IPS-15b (cell line): ENCODE results near the gene LMF1.

ENCODE experiments used
- H3K27me3 ChIP-seq: one replicate; pipeline ENCODE4 v1.6.1; 2013; ENCODE audit warnings: low read length; ENCODE audit not compliant: control insufficient read depth, insufficient read depth
- H3K36me3 ChIP-seq: one replicate; pipeline ENCODE4 v1.6.1; 2013; ENCODE audit warnings: low read length; ENCODE audit not compliant: control insufficient read depth, insufficient read depth
- H3K4me1 ChIP-seq: one replicate; pipeline ENCODE4 v1.6.1; 2013; ENCODE audit warnings: mild to moderate bottlenecking, low read length; ENCODE audit not compliant: control insufficient read depth, insufficient read depth
- H3K4me3 ChIP-seq: one replicate; pipeline ENCODE4 v1.5.1; 2013; ENCODE audit warnings: low read depth, low read length
- H3K9ac ChIP-seq: one replicate; pipeline ENCODE4 v1.6.1; 2013; ENCODE audit warnings: low read depth, mild to moderate bottlenecking, low read length
- H3K9me3 ChIP-seq: one replicate; pipeline ENCODE4 v1.6.1; 2013; ENCODE audit warnings: mild to moderate bottlenecking, low read length; ENCODE audit not compliant: control insufficient read depth, insufficient read depth

LMF1 gene

GRCh38 chr16:928526-928925, 42.3 kb downstream of the LMF1 start:
- Histone ChIP-seq H3K27me3 (no peaks in the 10 kb centered on the region), H3K9ac (no peak overlapping the region), H3K9me3 (peaks cover 7% of the 10 kb centered on the region), H3K4me1 (no peaks in the 10 kb centered on the region), H3K4me3 (no peak overlapping the region), H3K36me3 (no peaks in the 10 kb centered on the region)

DNA sequence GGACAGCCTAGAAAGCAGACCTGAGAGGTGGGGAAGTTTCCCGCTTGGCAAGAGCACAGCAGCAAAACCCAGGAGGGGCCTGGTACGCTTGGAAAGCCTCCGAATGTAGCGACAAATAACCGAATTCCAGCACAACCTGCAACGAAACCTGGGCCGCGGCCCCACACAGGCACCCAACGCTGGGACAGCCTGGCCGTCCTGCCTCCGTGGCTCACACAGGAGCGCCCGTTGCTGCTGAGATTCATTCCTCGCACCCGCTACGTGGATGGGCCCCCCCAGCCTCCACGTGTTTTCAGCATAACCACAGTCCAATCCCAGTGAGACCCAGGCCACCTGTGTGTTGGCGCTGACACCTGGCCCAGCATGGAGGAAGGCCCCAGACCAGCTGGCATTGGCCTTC, 42.9 kb downstream of the LMF1 start:
- Histone ChIP-seq H3K27me3 (no peaks in the 10 kb centered on the region), H3K4me3 (no peak overlapping the region), H3K4me1 (no peaks in the 10 kb centered on the region), H3K9me3 (peaks cover 7% of the 10 kb centered on the region), H3K9ac (no peak overlapping the region), H3K36me3 (no peaks in the 10 kb centered on the region)

DNA sequence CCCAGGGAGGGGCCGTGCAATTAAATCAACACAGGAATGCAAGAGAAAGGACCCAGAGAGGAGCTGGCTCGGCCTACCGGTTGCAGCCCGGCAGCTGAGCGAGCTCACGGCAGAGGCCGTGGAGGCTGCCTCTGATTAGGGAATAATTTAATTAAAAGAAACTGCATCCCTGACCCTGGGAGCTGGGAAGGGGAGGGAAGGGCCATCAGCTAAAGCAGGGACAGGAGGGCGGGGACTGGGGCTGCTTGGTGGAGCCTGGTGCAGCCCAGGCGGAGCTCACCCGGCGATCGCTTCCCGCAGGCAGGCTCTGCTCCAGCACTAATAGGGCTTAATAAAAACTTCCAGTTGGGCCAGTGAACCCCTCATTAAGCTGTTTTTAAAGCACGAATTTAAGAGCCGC, 43.4 kb downstream of the LMF1 start:
- H3K9ac ChIP-seq = no peak overlapping the region
- H3K27me3 ChIP-seq = no peaks in the 10 kb centered on the region
- no peak overlapping the region for H3K4me3 ChIP-seq
- peaks cover 7% of the 10 kb centered on the region for H3K9me3 ChIP-seq
- no peaks in the 10 kb centered on the region for H3K4me1 ChIP-seq
- H3K36me3 ChIP-seq = no peaks in the 10 kb centered on the region

- Histone ChIP-seq H3K36me3 (no peaks in the 10 kb centered on the region), H3K27me3 (no peaks in the 10 kb centered on the region), H3K4me1 (no peaks in the 10 kb centered on the region), H3K9ac (no peak overlapping the region), H3K9me3 (peaks cover 7% of the 10 kb centered on the region), H3K4me3 (no peak overlapping the region)
Measured at GRCh38 chr16:926715-927114, 44.1 kb downstream of the LMF1 start.

GRCh38 chr16:924806-925205, 46.0 kb downstream of the LMF1 start:
- H3K9me3 ChIP-seq = peaks cover 7% of the 10 kb centered on the region
- H3K27me3 ChIP-seq = no peaks in the 10 kb centered on the region

DNA sequence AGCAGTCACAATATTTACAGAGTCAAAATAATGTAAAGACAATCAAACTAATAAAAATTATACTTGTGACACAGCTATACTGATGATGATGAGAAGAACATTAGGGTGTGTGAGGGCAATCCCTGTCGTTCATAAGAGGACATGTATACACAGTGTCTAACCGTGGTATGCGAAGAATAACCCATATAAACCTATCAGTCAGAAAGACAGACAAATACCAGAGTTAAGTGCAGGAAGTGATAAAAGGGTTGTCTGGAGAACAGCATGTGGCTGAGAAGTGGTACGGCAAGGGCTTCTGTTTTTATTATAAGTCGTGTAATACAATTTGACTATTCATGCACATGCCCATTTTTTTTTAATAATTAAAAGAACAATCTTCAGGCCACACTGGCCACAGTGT, 46.7 kb downstream of the LMF1 start:
- H3K4me1 ChIP-seq = no peaks in the 10 kb centered on the region
- H3K4me3 ChIP-seq = no peak overlapping the region
- H3K36me3 ChIP-seq = no peaks in the 10 kb centered on the region
- H3K9me3 ChIP-seq = peaks cover 7% of the 10 kb centered on the region
- H3K9ac ChIP-seq = no peak overlapping the region
- no peaks in the 10 kb centered on the region for H3K27me3 ChIP-seq

More at GRCh38 chr16:924806-925205, 46.0 kb downstream of the LMF1 start:
- Histone ChIP-seq H3K4me1 (no peaks in the 10 kb centered on the region), H3K4me3 (no peak overlapping the region), H3K36me3 (no peaks in the 10 kb centered on the region), H3K9ac (no peak overlapping the region)

GRCh38 chr16:923184-923583, 47.6 kb downstream of the LMF1 start:
- H3K4me1 ChIP-seq = no peaks in the 10 kb centered on the region
- H3K4me3 ChIP-seq = no peak overlapping the region
- H3K9ac ChIP-seq = no peak overlapping the region
- H3K9me3 ChIP-seq = peaks cover 7% of the 10 kb centered on the region
- no peaks in the 10 kb centered on the region for H3K27me3 ChIP-seq
- H3K36me3 ChIP-seq = no peaks in the 10 kb centered on the region

- H3K9ac ChIP-seq = no peak overlapping the region
- H3K27me3 ChIP-seq = no peaks in the 10 kb centered on the region
- no peaks in the 10 kb centered on the region for H3K36me3 ChIP-seq
- H3K4me1 ChIP-seq = no peaks in the 10 kb centered on the region
- no peak overlapping the region for H3K4me3 ChIP-seq
- peaks cover 7% of the 10 kb centered on the region for H3K9me3 ChIP-seq
Measured at GRCh38 chr16:922051-922450, 48.7 kb downstream of the LMF1 start.

DNA sequence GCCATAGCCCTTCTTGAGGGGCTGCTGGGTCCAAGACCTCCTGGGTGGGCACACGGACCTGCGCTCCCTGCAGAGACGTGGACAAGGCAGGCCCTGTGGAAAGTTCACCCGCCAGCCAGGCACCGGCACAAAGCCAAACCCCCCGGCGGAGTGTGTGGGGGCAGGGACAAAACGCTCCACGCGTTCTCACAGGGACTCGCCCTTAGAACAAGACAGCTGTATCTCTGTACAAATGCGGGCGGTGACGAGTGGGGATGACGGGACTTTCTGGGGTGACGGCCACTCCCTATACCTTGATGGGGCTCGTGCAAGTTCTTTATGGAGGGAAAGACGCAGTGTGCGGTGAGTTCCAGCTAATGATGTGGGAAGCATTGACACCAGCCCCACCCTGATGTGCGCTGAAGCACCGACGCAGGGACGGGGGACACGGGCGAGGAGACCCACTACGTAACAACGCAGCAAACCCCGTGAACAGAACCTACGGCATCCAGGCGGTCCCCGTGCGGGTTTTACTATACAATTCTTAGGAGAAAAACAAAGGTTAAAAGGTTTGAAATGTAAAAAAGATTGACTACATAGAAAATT, 49.4 kb downstream of the LMF1 start:
- Histone ChIP-seq H3K4me1 (no peaks in the 10 kb centered on the region), H3K9me3 (peaks cover 4% of the 10 kb centered on the region), H3K36me3 (no peaks in the 10 kb centered on the region), H3K9ac (no peak overlapping the region), H3K27me3 (no peaks in the 10 kb centered on the region), H3K4me3 (no peak overlapping the region)

- Histone ChIP-seq H3K36me3 (no peaks in the 10 kb centered on the region), H3K9ac (no peak overlapping the region), H3K4me1 (no peaks in the 10 kb centered on the region), H3K27me3 (no peaks in the 10 kb centered on the region), H3K4me3 (no peak overlapping the region), H3K9me3 (no peaks in the 10 kb centered on the region)
Measured at GRCh38 chr16:920717-921116, 50.1 kb downstream of the LMF1 start.

DNA sequence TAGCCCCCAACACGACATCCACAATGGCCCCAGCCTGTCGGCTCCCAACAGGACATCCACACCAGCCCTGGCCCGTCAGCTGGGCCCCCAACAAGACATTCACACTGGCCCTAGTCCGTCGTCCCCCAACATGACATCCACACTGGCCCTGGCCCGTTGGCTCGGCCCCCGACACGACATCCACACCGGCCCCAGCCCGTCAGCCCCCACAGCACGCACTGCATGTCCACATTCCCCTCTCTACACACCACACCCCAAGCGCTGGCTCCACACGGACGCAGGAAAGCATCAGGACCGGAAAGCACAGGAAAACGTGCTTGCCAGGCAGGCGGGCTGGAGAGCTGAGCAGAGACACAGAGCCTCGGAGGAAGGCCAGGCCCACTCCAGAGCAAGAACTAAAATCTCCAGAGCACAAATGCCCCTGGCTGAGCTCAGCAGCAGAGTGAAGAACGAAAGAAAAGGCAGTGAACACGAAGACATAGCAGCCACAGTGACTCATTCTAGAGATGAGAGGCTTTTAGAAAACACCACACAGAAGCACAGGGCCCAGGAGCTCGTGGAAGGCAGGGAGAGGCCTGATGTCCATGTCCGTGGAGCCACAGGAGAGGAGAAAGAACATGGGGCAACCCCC, 50.6 kb downstream of the LMF1 start:
- H3K9ac ChIP-seq = no peak overlapping the region
- no peak overlapping the region for H3K4me3 ChIP-seq
- no peaks in the 10 kb centered on the region for H3K36me3 ChIP-seq
- H3K27me3 ChIP-seq = no peaks in the 10 kb centered on the region
- no peaks in the 10 kb centered on the region for H3K9me3 ChIP-seq
- H3K4me1 ChIP-seq = no peaks in the 10 kb centered on the region

GRCh38 chr16:919658-920050, 51.1 kb downstream of the LMF1 start:
- Histone ChIP-seq H3K9me3 (no peaks in the 10 kb centered on the region), H3K9ac (no peak overlapping the region), H3K4me1 (no peaks in the 10 kb centered on the region), H3K4me3 (no peak overlapping the region), H3K36me3 (no peaks in the 10 kb centered on the region), H3K27me3 (no peaks in the 10 kb centered on the region)
